Activated CD8-positive, alpha-beta memory T cell treated with anti-CD3 and anti-CD28 coated beads, Interleukin-2, amount 50 U/mL, for 24 hours (primary cell): Measurements from ENCODE around the gene MRFAP1L1.

Experiments
- DNase-seq: peaks from one replicate; pipeline ENCODE4 v3.0.0-alpha.2; 2020; ENCODE audit errors: extremely low read depth

The MRFAP1L1 gene

DNA sequence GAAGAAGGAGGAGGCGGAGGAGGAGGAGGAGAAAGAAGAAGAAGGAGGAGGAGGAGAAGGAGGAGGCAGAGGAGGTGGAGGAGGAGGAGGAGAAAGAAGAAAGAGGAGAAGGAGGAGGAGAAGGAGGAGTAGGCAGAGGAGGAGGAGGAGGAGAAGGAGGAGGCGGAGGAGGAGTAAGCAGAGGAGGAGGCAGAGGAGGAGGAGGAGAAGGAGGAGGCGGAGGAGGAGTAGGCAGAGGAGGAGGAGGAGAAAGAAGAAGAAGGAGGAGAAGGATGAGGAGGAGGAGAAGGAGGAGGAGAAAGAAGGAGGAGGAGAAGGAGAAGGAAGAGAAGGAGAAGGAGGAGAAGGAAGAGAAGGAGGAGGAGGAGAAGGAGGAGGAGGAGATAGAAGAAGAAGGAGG, 49.2 kb downstream of the MRFAP1L1 start:
- no peak for DNase-seq

DNA sequence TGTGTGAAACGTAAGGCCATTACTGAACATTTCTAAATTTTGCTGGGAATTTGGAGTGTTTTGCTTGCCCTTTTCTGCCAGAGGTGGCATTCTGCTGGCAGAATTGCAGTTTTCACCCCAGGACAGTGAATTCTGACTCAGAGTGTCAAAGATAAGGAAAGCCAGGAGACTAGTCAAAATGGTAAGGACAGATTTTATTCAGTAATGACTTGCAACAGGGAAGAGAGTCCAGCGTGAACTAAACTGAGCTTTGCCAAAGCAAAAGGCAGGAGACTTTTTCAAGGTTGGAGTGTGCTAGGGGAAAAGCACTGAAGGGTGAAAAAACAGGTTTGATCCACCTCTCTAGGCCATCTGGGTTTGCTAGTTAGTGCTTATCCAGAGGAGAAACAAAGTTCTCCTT, 49.8 kb downstream of the MRFAP1L1 start:
- DNase-seq, result no peak

DNA sequence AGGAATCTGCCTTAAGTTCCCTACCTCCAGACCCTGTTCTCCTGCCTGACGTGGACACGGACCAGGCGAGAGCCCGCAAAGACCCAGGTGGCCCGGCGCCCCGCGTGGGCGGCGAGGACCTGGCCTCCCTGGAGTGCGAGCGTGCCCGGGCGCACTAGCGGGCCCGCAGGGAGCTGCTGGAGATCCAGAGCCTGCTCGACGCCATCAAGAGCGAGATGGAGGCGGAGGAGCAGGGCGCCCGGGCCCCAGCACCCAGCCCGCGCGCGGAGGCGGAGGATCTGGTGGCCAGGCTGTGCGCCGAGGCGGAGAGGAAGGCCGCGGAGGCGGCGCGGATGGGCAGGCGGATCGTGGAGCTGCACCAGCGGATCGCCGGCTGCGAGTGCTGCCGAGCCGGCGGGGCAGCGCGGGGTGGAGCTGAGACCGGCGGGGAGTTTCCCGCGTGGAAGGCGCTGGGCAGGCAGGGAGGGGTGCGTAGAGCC, 51.0 kb downstream of the MRFAP1L1 start:
- no peak for DNase-seq

DNA sequence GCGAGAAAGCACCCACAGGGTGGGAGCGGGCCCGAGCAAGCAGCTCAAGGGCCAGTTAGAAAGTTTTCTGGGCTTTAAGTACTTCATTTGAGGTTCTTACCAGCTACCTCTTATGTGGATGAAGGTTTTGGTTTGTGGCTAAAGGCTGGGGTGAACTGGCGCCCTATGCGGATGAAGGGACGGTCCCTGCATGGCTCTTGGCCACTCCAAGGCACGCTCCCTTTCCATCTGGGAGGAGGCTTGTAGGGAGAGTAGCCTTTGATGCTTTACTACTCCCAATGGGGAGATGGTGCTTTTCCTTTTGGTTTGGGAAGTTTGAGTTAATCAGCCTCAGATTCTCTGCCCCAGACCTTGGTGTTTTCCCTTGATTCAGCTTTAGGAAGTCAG, 51.5 kb downstream of the MRFAP1L1 start:
- DNase-seq, result no peak
